ENCODE measurements around the gene TNFRSF8. TPM values are rescaled to one million over a fixed set of nuclear protein-coding genes. Genes with fewer than 3 reads are reported as not detected.

The TNFRSF8 gene
- total and polyA plus RNA-seq, 2 of the 13 experiments (the other 11 are each of a cell fraction or from before 2014, with no cell fraction given), result not detected

GRCh38 chr1:12150456-12151200 is 87.5 kb downstream of the TNFRSF8 start:
- TF ChIP-seq ZNF768 (CRISPR knock-in tag; IDR thresholded peaks at IDR 0.05) (peak; percentile 84), NAIF1 (CRISPR knock-in tag; IDR thresholded peaks at IDR 0.05; ENCODE audit: borderline replicate concordance) (no peak)
- Histone ChIP-seq H3K36me3 (replicated peaks in 1 of 2; ENCODE audit: control insufficient read depth in 1 of 2, insufficient read depth in 2 of 2, low read length in 2 of 2) (no peaks in the 10 kb centered on the region), H3K4me2 (ENCODE audit: low read depth, low read length) (no peak overlapping the region), H3K27me3 (ENCODE audit: control insufficient read depth in 1 of 2, insufficient read depth in 2 of 2, low read length in 2 of 2) (peaks cover 0 to 1% of the 10 kb centered on the region in 2 experiments; a peak in 2 of 5 replicates), H3K27ac (ENCODE audit: extremely low read length, insufficient read depth, low read length) (no peak overlapping the region), H4K20me1 (ENCODE audit: insufficient read depth, low read length) (no peaks in the 10 kb centered on the region), H3K9me3 (ENCODE audit: low read length) (no peaks in the 10 kb centered on the region), H2AFZ (ENCODE audit: low read length) (no peak overlapping the region), H3K4me3 (replicated peaks in 1 of 3; ENCODE audit: insufficient read depth in 1 of 3, low read depth in 2 of 3, low read length in 3 of 3) (no peak overlapping the region), H3K79me2 (ENCODE audit: insufficient read depth, low read length) (no peaks in the 10 kb centered on the region), H3K9ac (ENCODE audit: insufficient read depth, low read depth, low read length) (no peak overlapping the region), H3K4me1 (ENCODE audit: insufficient read depth, low read length) (peaks cover 26% of the 10 kb centered on the region)
- DNase-seq (ENCODE audit: low spot score) (no peak), ATAC-seq (no peak), FAIRE-seq (no peak)
- ChIA-PET POLR2A (no interaction called here), CTCF (ENCODE audit: low intra/inter-chr PET ratio, low total read pairs) (no interaction called here)
- intact Hi-C loops (cut with micrococcal nuclease; ENCODE audit: unreplicated experiment), result no loop called here
- WGBS (ENCODE audit: low lambda C conversion rate), result 35% methylated on average over 5 of the region's 9 CpGs
- in situ Hi-C loops (cut with HindIII; ENCODE audit: extremely low pct_ligation_motif_present, low pct_unique_long_range_greater_than_20kb), result no loop called here
- BruUV-seq (replicated peaks), result no TSS peak

GRCh38 chr1:12151465-12151864 is 88.4 kb downstream of the TNFRSF8 start:
- FAIRE-seq, result no peak
- no TSS peak for BruUV-seq (replicated peaks)
- no peaks in the 10 kb centered on the region for H3K9me3 ChIP-seq (ENCODE audit: low read length)
- no peaks in the 10 kb centered on the region for H4K20me1 ChIP-seq (ENCODE audit: insufficient read depth, low read length)
- H3K4me2 ChIP-seq (ENCODE audit: low read depth, low read length), result no peak overlapping the region
- H2AFZ ChIP-seq (ENCODE audit: low read length), result no peak overlapping the region
- ATAC-seq, result no peak
- 91% methylated on average over 2 of the region's 2 CpGs for WGBS (ENCODE audit: low lambda C conversion rate)
- peaks cover 25% of the 10 kb centered on the region for H3K4me1 ChIP-seq (ENCODE audit: insufficient read depth, low read length)
- H3K27ac ChIP-seq (ENCODE audit: extremely low read length, insufficient read depth, low read length), result no peak overlapping the region
- CTCF ChIA-PET (ENCODE audit: low intra/inter-chr PET ratio, low total read pairs), result no interaction called here
- no peaks in the 10 kb centered on the region for H3K36me3 ChIP-seq (replicated peaks in 1 of 2; ENCODE audit: control insufficient read depth in 1 of 2, insufficient read depth in 2 of 2, low read length in 2 of 2)
- no peak overlapping the region for H3K9ac ChIP-seq (ENCODE audit: insufficient read depth, low read depth, low read length)
- intact Hi-C loops (cut with micrococcal nuclease; ENCODE audit: unreplicated experiment), result no loop called here
- in situ Hi-C loops (cut with HindIII; ENCODE audit: extremely low pct_ligation_motif_present, low pct_unique_long_range_greater_than_20kb), result no loop called here
- no peak for TF ChIP-seq SNAPC4 (CRISPR knock-in tag; IDR thresholded peaks at IDR 0.05)
- no peaks in the 10 kb centered on the region for H3K79me2 ChIP-seq (ENCODE audit: insufficient read depth, low read length)
- H3K27me3 ChIP-seq (ENCODE audit: control insufficient read depth in 1 of 2, insufficient read depth in 2 of 2, low read length in 2 of 2), result no peaks in the 10 kb centered on the region
- no peak for DNase-seq (ENCODE audit: low spot score)
- POLR2A ChIA-PET, result no interaction called here
- H3K4me3 ChIP-seq (replicated peaks in 1 of 3; ENCODE audit: insufficient read depth in 1 of 3, low read depth in 2 of 3, low read length in 3 of 3), result no peak overlapping the region
